ENCODE data around the gene CUX1. TPM values are rescaled to one million over a fixed set of nuclear protein-coding genes. Genes with fewer than 3 reads are reported as not detected.
A peak's percentile ranks its signal among the peaks of the same experiment; 100 is the strongest.

Gene CUX1
- total and polyA plus RNA-seq, 2 of the 13 experiments (the other 11 are each of a cell fraction or from before 2014, with no cell fraction given) = 13.7 to 14.9 TPM

DNA sequence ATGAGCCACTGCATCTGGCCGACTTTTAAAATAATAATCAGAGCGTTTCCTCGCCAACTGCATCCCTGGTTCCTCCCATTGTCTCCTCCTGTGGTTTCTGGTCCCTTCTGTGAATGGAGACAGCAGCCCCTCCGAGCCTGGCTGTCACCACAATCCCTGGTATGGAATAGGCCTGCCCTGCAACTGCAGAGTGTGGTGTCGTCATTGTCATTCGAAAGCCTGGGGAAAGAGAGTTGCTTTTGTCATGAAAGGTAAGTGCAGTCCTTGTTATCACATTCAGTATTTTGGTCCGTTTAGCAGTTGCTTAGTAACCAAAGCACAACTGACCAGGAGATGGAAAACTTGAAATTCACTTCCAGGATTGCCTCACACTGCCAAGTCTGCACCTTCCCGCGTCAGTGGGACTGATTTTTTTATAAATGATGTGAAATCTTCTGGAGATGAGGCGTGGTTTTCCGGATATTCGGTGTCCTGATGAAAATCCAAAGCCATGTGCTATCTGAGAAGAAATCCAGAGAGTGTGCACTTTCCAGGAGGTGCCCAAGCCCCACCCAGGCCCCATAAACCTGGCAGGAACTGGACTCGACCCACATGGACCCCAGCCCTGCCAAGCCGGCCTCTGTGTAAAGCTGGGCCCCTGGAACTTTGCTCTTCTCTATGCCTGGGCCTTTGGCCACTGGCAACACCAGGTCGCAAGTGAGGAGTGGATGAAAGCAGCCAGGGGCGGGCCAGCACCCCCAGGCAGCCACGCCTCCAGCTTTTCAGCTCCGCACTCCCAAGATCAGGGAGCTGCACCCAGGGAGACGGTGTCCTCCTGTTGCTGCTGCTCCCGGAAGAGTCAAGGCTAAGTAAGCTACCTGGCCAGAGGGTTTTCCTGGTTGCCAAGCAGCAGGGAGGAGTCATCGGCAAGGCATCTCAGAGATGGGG is 335.5 kb downstream of the CUX1 start (continued):
- TF ChIP-seq, protein P1, sequence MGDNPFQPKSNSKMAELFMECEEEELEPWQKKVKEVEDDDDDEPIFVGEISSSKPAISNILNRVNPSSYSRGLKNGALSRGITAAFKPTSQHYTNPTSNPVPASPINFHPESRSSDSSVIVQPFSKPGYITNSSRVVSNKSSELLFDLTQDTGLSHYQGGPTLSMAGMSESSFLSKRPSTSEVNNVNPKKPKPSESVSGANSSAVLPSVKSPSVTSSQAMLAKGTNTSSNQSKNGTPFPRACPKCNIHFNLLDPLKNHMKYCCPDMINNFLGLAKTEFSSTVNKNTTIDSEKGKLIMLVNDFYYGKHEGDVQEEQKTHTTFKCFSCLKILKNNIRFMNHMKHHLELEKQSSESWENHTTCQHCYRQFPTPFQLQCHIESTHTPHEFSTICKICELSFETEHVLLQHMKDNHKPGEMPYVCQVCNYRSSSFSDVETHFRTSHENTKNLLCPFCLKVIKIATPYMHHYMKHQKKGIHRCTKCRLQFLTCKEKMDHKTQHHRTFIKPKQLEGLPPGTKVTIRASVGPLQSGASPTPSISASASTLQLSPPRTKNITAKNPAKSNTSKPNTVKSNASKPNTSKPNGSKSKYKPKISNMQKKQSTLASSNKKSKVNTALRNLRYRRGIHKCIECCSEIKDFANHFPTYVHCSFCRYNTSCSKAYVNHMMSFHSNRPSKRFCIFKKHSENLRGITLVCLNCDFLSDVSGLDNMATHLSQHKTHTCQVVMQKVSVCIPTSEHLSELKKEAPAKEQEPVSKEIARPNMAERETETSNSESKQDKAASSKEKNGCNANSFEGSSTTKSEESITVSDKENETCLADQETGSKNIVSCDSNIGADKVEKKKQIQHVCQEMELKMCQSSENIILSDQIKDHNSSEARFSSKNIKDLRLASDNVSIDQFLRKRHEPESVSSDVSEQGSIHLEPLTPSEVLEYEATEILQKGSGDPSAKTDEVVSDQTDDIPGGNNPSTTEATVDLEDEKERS (CRISPR knock-in tag; IDR thresholded peaks at IDR 0.05) = 0 out of 2 replicates have a peak, but pooled peaks have one; percentile 39
- no peak for TF ChIP-seq GATA4 (IDR thresholded peaks at IDR 0.05; ENCODE audit: borderline replicate concordance, low read depth)
- TF ChIP-seq HIVEP1 (CRISPR knock-in tag; IDR thresholded peaks at IDR 0.05) = peak; percentile 66
- peak; percentile 65; the same call in 1 of the 2 replicates for TF ChIP-seq RXRA (CRISPR knock-in tag; IDR thresholded peaks at IDR 0.05)
- TF ChIP-seq, protein P2, sequence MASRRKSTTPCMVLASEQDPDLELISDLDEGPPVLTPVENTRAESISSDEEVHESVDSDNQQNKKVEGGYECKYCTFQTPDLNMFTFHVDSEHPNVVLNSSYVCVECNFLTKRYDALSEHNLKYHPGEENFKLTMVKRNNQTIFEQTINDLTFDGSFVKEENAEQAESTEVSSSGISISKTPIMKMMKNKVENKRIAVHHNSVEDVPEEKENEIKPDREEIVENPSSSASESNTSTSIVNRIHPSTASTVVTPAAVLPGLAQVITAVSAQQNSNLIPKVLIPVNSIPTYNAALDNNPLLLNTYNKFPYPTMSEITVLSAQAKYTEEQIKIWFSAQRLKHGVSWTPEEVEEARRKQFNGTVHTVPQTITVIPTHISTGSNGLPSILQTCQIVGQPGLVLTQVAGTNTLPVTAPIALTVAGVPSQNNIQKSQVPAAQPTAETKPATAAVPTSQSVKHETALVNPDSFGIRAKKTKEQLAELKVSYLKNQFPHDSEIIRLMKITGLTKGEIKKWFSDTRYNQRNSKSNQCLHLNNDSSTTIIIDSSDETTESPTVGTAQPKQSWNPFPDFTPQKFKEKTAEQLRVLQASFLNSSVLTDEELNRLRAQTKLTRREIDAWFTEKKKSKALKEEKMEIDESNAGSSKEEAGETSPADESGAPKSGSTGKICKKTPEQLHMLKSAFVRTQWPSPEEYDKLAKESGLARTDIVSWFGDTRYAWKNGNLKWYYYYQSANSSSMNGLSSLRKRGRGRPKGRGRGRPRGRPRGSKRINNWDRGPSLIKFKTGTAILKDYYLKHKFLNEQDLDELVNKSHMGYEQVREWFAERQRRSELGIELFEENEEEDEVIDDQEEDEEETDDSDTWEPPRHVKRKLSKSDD (CRISPR knock-in tag; IDR thresholded peaks at IDR 0.05; ENCODE audit: low read depth) = peak; percentile 36; the same call in 1 of the 2 replicates
- peak; percentile 50; the same call in 1 of the 2 replicates for TF ChIP-seq PRDM10 (CRISPR knock-in tag; IDR thresholded peaks at IDR 0.05; ENCODE audit: low read depth)
- no peak for TF ChIP-seq SOX13 (IDR thresholded peaks at IDR 0.05)
- TF ChIP-seq SOX13 (CRISPR knock-in tag; conservative IDR thresholded peaks at IDR 0.05 in 1 of 2, IDR thresholded peaks at IDR 0.05 in 1 of 2) = peak in 1 of 2 experiments; percentile 53; a peak in 1 of 4 replicates
- no peak for TF ChIP-seq PRPF4 (IDR thresholded peaks at IDR 0.05; ENCODE audit: low read depth, low read length, poor library complexity, severe bottlenecking)
- no peak for TF ChIP-seq ZNF367 (CRISPR knock-in tag; IDR thresholded peaks at IDR 0.05; ENCODE audit: borderline replicate concordance)
- peak; percentile 29 to 38; a peak in 1 of 4 replicates for TF ChIP-seq HMGXB4 (CRISPR knock-in tag; IDR thresholded peaks at IDR 0.05; ENCODE audit: borderline replicate concordance in 1 of 2, low read depth in 1 of 2)
- TF ChIP-seq ZMYM4 (CRISPR knock-in tag; IDR thresholded peaks at IDR 0.05) = peak; percentile 73
- no peak for TF ChIP-seq MAFK (conservative IDR thresholded peaks at IDR 0.05 in 1 of 2, IDR thresholded peaks at IDR 0.05 in 1 of 2; ENCODE audit: low read length in 2 of 2)
- TF ChIP-seq MEF2D (CRISPR knock-in tag; IDR thresholded peaks at IDR 0.05) = peak; percentile 81
- peak; percentile 70; the same call in 1 of the 2 replicates for TF ChIP-seq ZSCAN29 (CRISPR knock-in tag; conservative IDR thresholded peaks at IDR 0.05)
